Measurements from ENCODE around the gene PHACTR1. TPM values are rescaled to one million over a fixed set of nuclear protein-coding genes. Genes with fewer than 3 reads are reported as not detected.

The PHACTR1 gene
- total RNA-seq, 1 donor from 2014 or later: 50.7 TPM

GRCh38 chr6:12976366-12976765, 259.8 kb downstream of the PHACTR1 start:
- Mint-ChIP-seq H3K36me3 (ENCODE audit: unreplicated experiment) (no peaks in the 10 kb centered on the region), H3K4me3 (ENCODE audit: unreplicated experiment) (no peak overlapping the region), H3K4me1 (ENCODE audit: low read depth, unreplicated experiment) (no peaks in the 10 kb centered on the region), H3K9me3 (ENCODE audit: unreplicated experiment) (no peaks in the 10 kb centered on the region), H3K27me3 (ENCODE audit: unreplicated experiment) (no peaks in the 10 kb centered on the region), H3K27ac (ENCODE audit: unreplicated experiment) (no peak overlapping the region)
- DNase-seq: no peak
- TF ChIP-seq CTCF (IDR thresholded peaks at IDR 0.05; ENCODE audit: partially characterized antibody, unreplicated experiment): no peak

GRCh38 chr6:12977206-12977605, 260.6 kb downstream of the PHACTR1 start:
- Mint-ChIP-seq H3K27me3 (ENCODE audit: unreplicated experiment) (no peaks in the 10 kb centered on the region), H3K36me3 (ENCODE audit: unreplicated experiment) (peaks cover 4% of the 10 kb centered on the region), H3K9me3 (ENCODE audit: unreplicated experiment) (no peaks in the 10 kb centered on the region), H3K27ac (ENCODE audit: unreplicated experiment) (no peak overlapping the region), H3K4me3 (ENCODE audit: unreplicated experiment) (no peak overlapping the region), H3K4me1 (ENCODE audit: low read depth, unreplicated experiment) (no peaks in the 10 kb centered on the region)
- DNase-seq: no peak
- no peak for TF ChIP-seq CTCF (IDR thresholded peaks at IDR 0.05; ENCODE audit: partially characterized antibody, unreplicated experiment)

GRCh38 chr6:12977806-12978205, 261.2 kb downstream of the PHACTR1 start:
- Mint-ChIP-seq H3K36me3 (ENCODE audit: unreplicated experiment) (peaks cover 5% of the 10 kb centered on the region), H3K4me1 (ENCODE audit: low read depth, unreplicated experiment) (no peaks in the 10 kb centered on the region), H3K4me3 (ENCODE audit: unreplicated experiment) (no peak overlapping the region), H3K27ac (ENCODE audit: unreplicated experiment) (no peak overlapping the region), H3K27me3 (ENCODE audit: unreplicated experiment) (no peaks in the 10 kb centered on the region), H3K9me3 (ENCODE audit: unreplicated experiment) (no peaks in the 10 kb centered on the region)
- no peak for DNase-seq
- TF ChIP-seq CTCF (IDR thresholded peaks at IDR 0.05; ENCODE audit: partially characterized antibody, unreplicated experiment): no peak

GRCh38 chr6:12980741-12981140, 264.2 kb downstream of the PHACTR1 start:
- Mint-ChIP-seq H3K4me3 (ENCODE audit: unreplicated experiment) (no peak overlapping the region), H3K9me3 (ENCODE audit: unreplicated experiment) (no peaks in the 10 kb centered on the region), H3K4me1 (ENCODE audit: low read depth, unreplicated experiment) (no peaks in the 10 kb centered on the region), H3K36me3 (ENCODE audit: unreplicated experiment) (peaks cover 5% of the 10 kb centered on the region), H3K27ac (ENCODE audit: unreplicated experiment) (no peak overlapping the region), H3K27me3 (ENCODE audit: unreplicated experiment) (no peaks in the 10 kb centered on the region)
- DNase-seq: no peak
- TF ChIP-seq CTCF (IDR thresholded peaks at IDR 0.05; ENCODE audit: partially characterized antibody, unreplicated experiment): no peak

GRCh38 chr6:12984776-12985175, 268.2 kb downstream of the PHACTR1 start:
- TF ChIP-seq CTCF (IDR thresholded peaks at IDR 0.05; ENCODE audit: partially characterized antibody, unreplicated experiment): no peak
- no peaks in the 10 kb centered on the region for H3K27me3 Mint-ChIP-seq (ENCODE audit: unreplicated experiment)
- no peak overlapping the region for H3K27ac Mint-ChIP-seq (ENCODE audit: unreplicated experiment)

More at GRCh38 chr6:12984776-12985175, 268.2 kb downstream of the PHACTR1 start:
- Mint-ChIP-seq H3K4me3 (ENCODE audit: unreplicated experiment) (no peak overlapping the region), H3K4me1 (ENCODE audit: low read depth, unreplicated experiment) (no peaks in the 10 kb centered on the region), H3K9me3 (ENCODE audit: unreplicated experiment) (no peaks in the 10 kb centered on the region), H3K36me3 (ENCODE audit: unreplicated experiment) (peaks cover 5% of the 10 kb centered on the region)
- DNase-seq: no peak

Measured in glutamatergic neuron (in vitro differentiated cells).